HepG2 (cell line): ENCODE results near the gene SF3A2. TPM values are rescaled to one million over a fixed set of nuclear protein-coding genes. Genes with fewer than 3 reads are reported as not detected.

Experiments used
- CHCHD3 ChIP-seq: sonication (generic); formaldehyde crosslinking; IDR thresholded peaks from 2 replicates; pipeline ENCODE4 v1.8.0; 2022; ENCODE audit warnings: mild to moderate bottlenecking, missing genetic modification reagents, moderate library complexity
- ETV6 ChIP-seq: sonication (generic); formaldehyde crosslinking; conservative IDR thresholded peaks from 2 replicates; pipeline ENCODE4 v1.4.0; 2020; ENCODE audit warnings: missing genetic modification reagents
- JUN ChIP-seq: sonication (generic); formaldehyde crosslinking; IDR thresholded peaks from 2 replicates; pipeline ENCODE4 v1.4.0; 2020; ENCODE audit warnings: mild to moderate bottlenecking, missing genetic modification reagents
- KLF12 ChIP-seq: sonication (generic); formaldehyde crosslinking; IDR thresholded peaks from 2 replicates; pipeline ENCODE4 v1.4.0; 2020; ENCODE audit warnings: missing genetic modification reagents, borderline replicate concordance
- MED13 ChIP-seq: sonication (generic); formaldehyde crosslinking; IDR thresholded peaks from 2 replicates; pipeline ENCODE4 v1.5.0; 2020; ENCODE audit warnings: missing genetic modification reagents
- NCOA1 ChIP-seq: sonication (generic); formaldehyde crosslinking; IDR thresholded peaks from 2 replicates; pipeline ENCODE4 v1.9.0; 2021; ENCODE audit warnings: missing genetic modification reagents
- NFRKB ChIP-seq: fragments of 450-650 bp; IDR thresholded peaks from 2 replicates; pipeline ENCODE4 v1.6.1; 2017
- NFYB ChIP-seq: sonication (generic); formaldehyde crosslinking; IDR thresholded peaks from 2 replicates; pipeline ENCODE4 v1.4.0; 2020; ENCODE audit warnings: missing genetic modification reagents
- NKX3-1 ChIP-seq: sonication (generic); formaldehyde crosslinking; IDR thresholded peaks from 2 replicates; pipeline ENCODE4 v1.5.0; 2020; ENCODE audit warnings: missing genetic modification reagents
- PITX1 ChIP-seq: sonication (generic); formaldehyde crosslinking; IDR thresholded peaks from 2 replicates; pipeline ENCODE4 v1.5.1; 2020; ENCODE audit warnings: mild to moderate bottlenecking, missing genetic modification reagents
- RARG ChIP-seq: sonication (generic); formaldehyde crosslinking; IDR thresholded peaks from 2 replicates; pipeline ENCODE4 v1.4.0; 2020; ENCODE audit warnings: low read depth, mild to moderate bottlenecking, missing genetic modification reagents
- RBM22 ChIP-seq: fragments of 200-400 bp; formaldehyde crosslinking; optimal IDR thresholded peaks from 2 replicates; pipeline ENCODE3; 2017; ENCODE audit warnings: mild to moderate bottlenecking, low read length, moderate library complexity
- SAFB2 ChIP-seq: sonication (generic); formaldehyde crosslinking; IDR thresholded peaks from 2 replicates; pipeline ENCODE4 v1.5.1; 2020; ENCODE audit warnings: missing genetic modification reagents, low read depth, mild to moderate bottlenecking, borderline replicate concordance
- SP2 ChIP-seq: sonication (generic); formaldehyde crosslinking; IDR thresholded peaks from 2 replicates; pipeline ENCODE4 v1.5.1; 2020; ENCODE audit warnings: mild to moderate bottlenecking, missing genetic modification reagents
- TARDBP ChIP-seq: sonication (generic); formaldehyde crosslinking; IDR thresholded peaks from 2 replicates; pipeline ENCODE4 v1.8.0; 2022; ENCODE audit warnings: mild to moderate bottlenecking, missing genetic modification reagents
- THAP11 ChIP-seq: IDR thresholded peaks from 2 replicates; pipeline ENCODE4 v1.6.1; 2016; ENCODE audit warnings: missing biosample characterization, missing genetic modification reagents
- ZFP1 ChIP-seq: IDR thresholded peaks from 2 replicates; pipeline ENCODE4 v1.6.1; 2016
- ZKSCAN5 ChIP-seq: sonication (generic); formaldehyde crosslinking; IDR thresholded peaks from 2 replicates; pipeline ENCODE4 v1.5.1; 2020; ENCODE audit warnings: mild to moderate bottlenecking, missing genetic modification reagents
- ZNF121 ChIP-seq: sonication (generic); formaldehyde crosslinking; IDR thresholded peaks from 2 replicates; pipeline ENCODE4 v1.5.0; 2020; ENCODE audit warnings: mild to moderate bottlenecking, missing genetic modification reagents
- ZNF589 ChIP-seq: sonication (generic); formaldehyde crosslinking; conservative IDR thresholded peaks from 2 replicates; pipeline ENCODE4 v1.8.0; 2022; ENCODE audit warnings: mild to moderate bottlenecking, moderate library complexity, missing genetic modification reagents
- polyA plus RNA-seq, 8 experiments: library from polyadenylated mRNA; depleted of rRNA in 3 of 8; stranded (reverse) in 7 of 8; unstranded in 1 of 8; fragments of >200 nt; fragmentation: Illumina TruSeq in 4 of 8; extraction: Trizol in 4 of 8; gene quantifications; 2 replicates each; pipeline versions ENCODE4 v1.2.1 to v1.2.3, GENCODE V29; 2011 to 2016; ENCODE audit warnings: low read depth in 4 of 8, missing spikeins in 1 of 8, mixed read lengths in 1 of 8; ENCODE audit not compliant: insufficient read depth in 1 of 8
- total RNA-seq, 5 experiments: library from RNA; depleted of rRNA; stranded (reverse); fragments of >200 nt; fragmentation: Illumina TruSeq; extraction: Trizol; gene quantifications; 2 replicates each; pipeline ENCODE4 v1.2.3, GENCODE V29; 2016; ENCODE audit warnings: low read depth in 1 of 5
- TF ChIP-seq, protein P1 (sequence below): sonication (generic); formaldehyde crosslinking; IDR thresholded peaks from 2 replicates; pipeline ENCODE4 v1.4.0; 2020; ENCODE audit warnings: missing genetic modification reagents, mild to moderate bottlenecking, borderline replicate concordance
- TF ChIP-seq, protein P2 (sequence below): sonication (generic); formaldehyde crosslinking; conservative IDR thresholded peaks from 2 replicates; pipeline ENCODE4 v1.4.0; 2020; ENCODE audit warnings: mild to moderate bottlenecking, missing genetic modification reagents, moderate library complexity
- TF ChIP-seq, protein P3 (sequence below): sonication (generic); formaldehyde crosslinking; IDR thresholded peaks from 2 replicates; pipeline ENCODE4 v1.5.0; 2020; ENCODE audit warnings: mild to moderate bottlenecking, missing genetic modification reagents
- TF ChIP-seq, protein P4 (sequence below): sonication (generic); formaldehyde crosslinking; IDR thresholded peaks from 2 replicates; pipeline ENCODE4 v1.8.1; 2023; ENCODE audit warnings: mild to moderate bottlenecking, inconsistent platforms, moderate library complexity, missing genetic modification reagents, borderline replicate concordance

The SF3A2 gene
- total and polyA plus RNA-seq, 2 of the 13 experiments (the other 11 are each of a cell fraction or from before 2014, with no cell fraction given) = 8.6 to 8.8 TPM

DNA sequence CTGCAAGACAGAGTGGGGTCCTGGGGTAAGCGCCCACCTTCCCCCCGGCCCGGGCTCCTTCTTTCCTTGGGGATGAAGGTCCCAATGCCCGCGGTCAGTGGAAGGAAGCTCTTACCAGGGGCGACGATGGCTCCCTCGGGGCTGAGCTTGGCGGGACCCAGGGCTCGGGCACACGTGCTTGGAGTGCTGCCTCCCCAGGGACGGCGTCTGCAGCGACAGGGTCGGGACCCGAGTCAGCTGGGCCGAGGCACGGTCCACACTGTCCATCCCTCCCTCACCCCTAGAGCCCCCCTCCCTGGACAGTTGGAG is 16.1 kb downstream of the SF3A2 start (continued):
- TF ChIP-seq, protein P1, sequence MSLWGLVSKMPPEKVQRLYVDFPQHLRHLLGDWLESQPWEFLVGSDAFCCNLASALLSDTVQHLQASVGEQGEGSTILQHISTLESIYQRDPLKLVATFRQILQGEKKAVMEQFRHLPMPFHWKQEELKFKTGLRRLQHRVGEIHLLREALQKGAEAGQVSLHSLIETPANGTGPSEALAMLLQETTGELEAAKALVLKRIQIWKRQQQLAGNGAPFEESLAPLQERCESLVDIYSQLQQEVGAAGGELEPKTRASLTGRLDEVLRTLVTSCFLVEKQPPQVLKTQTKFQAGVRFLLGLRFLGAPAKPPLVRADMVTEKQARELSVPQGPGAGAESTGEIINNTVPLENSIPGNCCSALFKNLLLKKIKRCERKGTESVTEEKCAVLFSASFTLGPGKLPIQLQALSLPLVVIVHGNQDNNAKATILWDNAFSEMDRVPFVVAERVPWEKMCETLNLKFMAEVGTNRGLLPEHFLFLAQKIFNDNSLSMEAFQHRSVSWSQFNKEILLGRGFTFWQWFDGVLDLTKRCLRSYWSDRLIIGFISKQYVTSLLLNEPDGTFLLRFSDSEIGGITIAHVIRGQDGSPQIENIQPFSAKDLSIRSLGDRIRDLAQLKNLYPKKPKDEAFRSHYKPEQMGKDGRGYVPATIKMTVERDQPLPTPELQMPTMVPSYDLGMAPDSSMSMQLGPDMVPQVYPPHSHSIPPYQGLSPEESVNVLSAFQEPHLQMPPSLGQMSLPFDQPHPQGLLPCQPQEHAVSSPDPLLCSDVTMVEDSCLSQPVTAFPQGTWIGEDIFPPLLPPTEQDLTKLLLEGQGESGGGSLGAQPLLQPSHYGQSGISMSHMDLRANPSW = no peak
- no peak for TF ChIP-seq ZFP1 (CRISPR knock-in tag)
- TF ChIP-seq MED13 = peak; percentile 49; the same call in 1 of the 2 replicates
- TF ChIP-seq PITX1 (CRISPR knock-in tag) = no peak
- TF ChIP-seq SP2 (CRISPR knock-in tag) = 0 out of 2 replicates have a peak, but pooled peaks have one; percentile 31
- TF ChIP-seq CHCHD3 (CRISPR knock-in tag) = no peak
- TF ChIP-seq, protein P2, sequence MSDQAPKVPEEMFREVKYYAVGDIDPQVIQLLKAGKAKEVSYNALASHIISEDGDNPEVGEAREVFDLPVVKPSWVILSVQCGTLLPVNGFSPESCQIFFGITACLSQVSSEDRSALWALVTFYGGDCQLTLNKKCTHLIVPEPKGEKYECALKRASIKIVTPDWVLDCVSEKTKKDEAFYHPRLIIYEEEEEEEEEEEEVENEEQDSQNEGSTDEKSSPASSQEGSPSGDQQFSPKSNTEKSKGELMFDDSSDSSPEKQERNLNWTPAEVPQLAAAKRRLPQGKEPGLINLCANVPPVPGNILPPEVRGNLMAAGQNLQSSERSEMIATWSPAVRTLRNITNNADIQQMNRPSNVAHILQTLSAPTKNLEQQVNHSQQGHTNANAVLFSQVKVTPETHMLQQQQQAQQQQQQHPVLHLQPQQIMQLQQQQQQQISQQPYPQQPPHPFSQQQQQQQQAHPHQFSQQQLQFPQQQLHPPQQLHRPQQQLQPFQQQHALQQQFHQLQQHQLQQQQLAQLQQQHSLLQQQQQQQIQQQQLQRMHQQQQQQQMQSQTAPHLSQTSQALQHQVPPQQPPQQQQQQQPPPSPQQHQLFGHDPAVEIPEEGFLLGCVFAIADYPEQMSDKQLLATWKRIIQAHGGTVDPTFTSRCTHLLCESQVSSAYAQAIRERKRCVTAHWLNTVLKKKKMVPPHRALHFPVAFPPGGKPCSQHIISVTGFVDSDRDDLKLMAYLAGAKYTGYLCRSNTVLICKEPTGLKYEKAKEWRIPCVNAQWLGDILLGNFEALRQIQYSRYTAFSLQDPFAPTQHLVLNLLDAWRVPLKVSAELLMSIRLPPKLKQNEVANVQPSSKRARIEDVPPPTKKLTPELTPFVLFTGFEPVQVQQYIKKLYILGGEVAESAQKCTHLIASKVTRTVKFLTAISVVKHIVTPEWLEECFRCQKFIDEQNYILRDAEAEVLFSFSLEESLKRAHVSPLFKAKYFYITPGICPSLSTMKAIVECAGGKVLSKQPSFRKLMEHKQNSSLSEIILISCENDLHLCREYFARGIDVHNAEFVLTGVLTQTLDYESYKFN = no peak; the same call in 1 of the 2 replicates
- 0 out of 2 replicates have a peak, but pooled peaks have one; percentile 27 for TF ChIP-seq KLF12
- no peak for TF ChIP-seq NCOA1 (CRISPR knock-in tag)
- TF ChIP-seq ZNF121 (CRISPR knock-in tag) = no peak
- TF ChIP-seq SAFB2 (CRISPR knock-in tag) = no peak
- TF ChIP-seq NFRKB = no peak
- no peak for TF ChIP-seq JUN (CRISPR knock-in tag)
- peak; percentile 4; the same call in 1 of the 2 replicates for TF ChIP-seq NFYB (CRISPR knock-in tag)
- TF ChIP-seq THAP11 (CRISPR knock-in tag) = no peak
- no peak for TF ChIP-seq ETV6 (CRISPR knock-in tag)
- TF ChIP-seq TARDBP = no peak
- peak; percentile 42; the same call in 1 of the 2 replicates for TF ChIP-seq ZNF589 (CRISPR knock-in tag)
- TF ChIP-seq, protein P3, sequence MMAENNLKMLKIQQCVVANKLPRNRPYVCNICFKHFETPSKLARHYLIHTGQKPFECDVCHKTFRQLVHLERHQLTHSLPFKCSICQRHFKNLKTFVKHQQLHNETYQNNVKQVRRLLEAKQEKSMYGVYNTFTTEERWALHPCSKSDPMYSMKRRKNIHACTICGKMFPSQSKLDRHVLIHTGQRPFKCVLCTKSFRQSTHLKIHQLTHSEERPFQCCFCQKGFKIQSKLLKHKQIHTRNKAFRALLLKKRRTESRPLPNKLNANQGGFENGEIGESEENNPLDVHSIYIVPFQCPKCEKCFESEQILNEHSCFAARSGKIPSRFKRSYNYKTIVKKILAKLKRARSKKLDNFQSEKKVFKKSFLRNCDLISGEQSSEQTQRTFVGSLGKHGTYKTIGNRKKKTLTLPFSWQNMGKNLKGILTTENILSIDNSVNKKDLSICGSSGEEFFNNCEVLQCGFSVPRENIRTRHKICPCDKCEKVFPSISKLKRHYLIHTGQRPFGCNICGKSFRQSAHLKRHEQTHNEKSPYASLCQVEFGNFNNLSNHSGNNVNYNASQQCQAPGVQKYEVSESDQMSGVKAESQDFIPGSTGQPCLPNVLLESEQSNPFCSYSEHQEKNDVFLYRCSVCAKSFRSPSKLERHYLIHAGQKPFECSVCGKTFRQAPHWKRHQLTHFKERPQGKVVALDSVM (CRISPR knock-in tag) = no peak; the same call in 1 of the 2 replicates
- no peak for TF ChIP-seq RBM22
- TF ChIP-seq RARG (CRISPR knock-in tag) = no peak
- TF ChIP-seq, protein P4, sequence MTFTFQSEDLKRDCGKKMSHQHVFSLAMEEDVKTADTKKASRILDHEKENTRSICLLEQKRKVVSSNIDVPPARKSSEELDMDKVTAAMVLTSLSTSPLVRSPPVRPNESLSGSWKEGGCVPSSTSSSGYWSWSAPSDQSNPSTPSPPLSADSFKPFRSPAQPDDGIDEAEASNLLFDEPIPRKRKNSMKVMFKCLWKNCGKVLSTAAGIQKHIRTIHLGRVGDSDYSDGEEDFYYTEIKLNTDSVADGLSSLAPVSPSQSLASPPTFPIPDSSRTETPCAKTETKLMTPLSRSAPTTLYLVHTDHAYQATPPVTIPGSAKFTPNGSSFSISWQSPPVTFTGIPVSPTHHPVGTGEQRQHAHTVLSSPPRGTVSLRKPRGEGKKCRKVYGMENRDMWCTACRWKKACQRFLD (CRISPR knock-in tag) = no peak
- TF ChIP-seq ZKSCAN5 (CRISPR knock-in tag) = no peak
- peak; percentile 78; the same call in 1 of the 2 replicates for TF ChIP-seq NKX3-1 (CRISPR knock-in tag)
